Measurements from ENCODE around the gene CMTM8.
"Not testable (repeated sequence)": the region's sequence is repeated elsewhere in the genome, so short reads cannot be mapped to it uniquely, and the experiment has no call there.

CMTM8 gene, protein sequence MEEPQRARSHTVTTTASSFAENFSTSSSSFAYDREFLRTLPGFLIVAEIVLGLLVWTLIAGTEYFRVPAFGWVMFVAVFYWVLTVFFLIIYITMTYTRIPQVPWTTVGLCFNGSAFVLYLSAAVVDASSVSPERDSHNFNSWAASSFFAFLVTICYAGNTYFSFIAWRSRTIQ

DNA sequence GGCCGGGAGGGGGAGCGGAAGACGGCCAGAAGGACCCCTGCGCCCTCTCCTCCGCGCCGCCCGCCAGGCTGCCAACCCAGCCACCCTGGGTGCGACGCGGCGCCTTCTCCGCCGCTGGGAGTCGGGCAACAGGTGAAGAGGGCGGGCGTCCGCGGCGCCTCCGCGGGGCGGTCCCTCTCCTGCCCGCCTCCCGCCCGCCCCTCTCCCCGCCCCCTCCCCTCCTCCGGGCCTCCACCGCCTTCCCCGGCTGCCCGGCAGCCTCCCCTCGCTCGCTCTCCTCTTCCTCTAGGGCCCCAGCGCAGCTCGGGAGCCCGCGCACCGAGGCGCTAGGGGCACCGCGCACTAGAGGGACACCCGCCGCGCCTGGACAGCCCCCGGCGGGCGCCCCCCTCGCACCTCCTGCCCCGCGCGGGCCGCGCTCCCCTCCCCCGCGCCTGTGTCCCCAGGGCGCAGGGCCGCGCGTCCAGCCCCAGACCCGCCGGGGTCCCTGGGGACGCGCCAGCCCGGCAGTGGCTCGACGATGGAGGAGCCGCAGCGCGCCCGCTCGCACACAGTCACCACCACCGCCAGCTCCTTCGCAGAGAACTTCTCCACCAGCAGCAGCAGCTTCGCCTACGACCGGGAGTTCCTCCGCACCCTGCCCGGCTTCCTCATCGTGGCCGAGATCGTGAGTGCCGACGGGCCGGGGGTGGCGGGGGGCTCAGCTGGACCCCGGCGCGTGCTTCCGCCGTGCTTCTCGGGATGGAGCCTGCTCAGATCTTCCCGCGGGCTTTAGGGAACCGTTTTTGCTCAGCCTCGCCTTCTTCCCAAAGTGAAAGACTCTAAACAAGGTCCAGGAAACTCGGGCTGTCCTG is at the start of gene CMTM8:
CMTM8 (plus strand) TSS at position 228 of the 854 bp plus-strand sequence; CDS start at position 521, 293 bp downstream.
- DNase-seq = peak; percentile 69

DNA sequence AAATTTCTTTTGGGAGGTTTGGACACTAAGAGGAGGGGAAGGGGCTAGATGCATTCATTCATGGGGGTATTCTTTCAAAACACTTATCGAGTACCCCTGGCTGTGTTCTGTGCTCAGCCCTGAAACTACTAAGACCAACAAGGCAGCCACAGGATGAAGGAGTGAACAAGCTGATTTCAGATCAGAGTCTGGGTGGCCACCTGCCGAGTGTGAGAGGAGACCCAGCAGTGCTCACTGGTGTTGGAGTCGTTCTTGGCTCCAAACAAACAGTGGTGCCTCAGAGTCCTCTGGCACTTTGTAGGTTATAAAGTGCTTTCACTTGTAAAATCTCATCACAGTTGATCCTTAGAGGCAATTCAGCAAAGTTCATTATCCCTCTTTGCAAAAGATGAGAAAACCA is 48.8 kb upstream of the CMTM8 start:
- no peak for ATAC-seq
- DNase-seq = no peak

More for the DNA sequence above, at the start of gene CMTM8:
- ATAC-seq = peak; percentile 88

DNA sequence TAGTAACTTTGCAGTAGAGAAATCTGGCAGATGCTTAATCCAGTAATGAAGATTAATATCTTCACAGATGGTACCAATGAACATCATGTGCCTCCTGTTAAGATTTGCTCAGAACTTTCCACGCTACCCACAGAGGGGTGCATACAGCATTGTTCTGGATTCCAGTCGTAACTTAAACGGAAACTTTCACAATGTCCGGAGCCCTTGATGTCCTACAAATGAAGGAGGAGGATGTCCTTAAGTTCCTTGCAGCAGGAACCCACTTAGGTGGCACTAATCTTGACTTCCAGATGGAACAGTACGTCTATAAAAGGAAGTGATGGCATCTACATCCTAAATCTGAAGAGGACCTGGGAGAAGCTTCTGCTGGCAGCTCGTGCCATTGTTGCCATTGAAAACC is 47.9 kb upstream of the CMTM8 start:
- DNase-seq, ATAC-seq: not testable (repeated sequence)

DNA sequence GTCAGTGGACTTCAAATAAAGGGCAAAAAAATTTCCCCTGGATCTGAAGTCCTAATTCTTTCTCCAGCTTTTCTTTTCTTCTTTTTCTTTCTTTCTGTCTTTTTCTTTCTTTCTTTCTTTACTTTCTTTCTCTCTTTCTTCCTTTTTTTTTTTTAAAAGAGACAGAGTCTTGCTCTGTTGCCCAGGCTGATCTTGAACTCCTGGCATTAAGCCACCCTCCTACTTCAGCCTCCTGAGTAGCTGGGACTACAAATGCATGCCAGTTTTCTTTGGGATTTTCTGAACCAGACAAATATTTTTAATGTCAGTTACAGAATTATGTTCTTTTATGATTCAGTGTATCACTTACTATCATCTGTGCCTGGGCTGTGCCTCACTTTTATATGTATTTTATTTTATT is 45.4 kb upstream of the CMTM8 start:
- DNase-seq (no peak), ATAC-seq (no peak)

DNA sequence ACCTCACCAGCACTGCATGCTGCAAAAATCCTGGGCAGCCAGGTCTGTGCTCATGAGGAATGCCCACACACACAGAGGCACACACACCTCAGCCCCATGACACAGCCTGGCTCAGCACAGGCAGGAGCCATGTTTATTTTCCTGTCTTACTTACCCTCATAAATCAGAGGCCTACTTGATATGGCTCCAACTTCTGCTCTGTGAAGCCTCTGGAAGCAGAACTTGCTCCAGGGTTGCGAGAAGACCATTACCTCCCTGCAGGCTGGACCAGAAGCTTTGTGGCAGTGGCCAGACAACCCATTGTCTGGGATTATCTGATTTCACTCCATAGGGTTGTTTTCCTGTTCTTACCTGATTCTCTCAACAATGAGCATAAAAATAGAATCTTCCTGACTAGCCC is 43.8 kb upstream of the CMTM8 start:
- DNase-seq = no peak
- ATAC-seq = no peak

DNA sequence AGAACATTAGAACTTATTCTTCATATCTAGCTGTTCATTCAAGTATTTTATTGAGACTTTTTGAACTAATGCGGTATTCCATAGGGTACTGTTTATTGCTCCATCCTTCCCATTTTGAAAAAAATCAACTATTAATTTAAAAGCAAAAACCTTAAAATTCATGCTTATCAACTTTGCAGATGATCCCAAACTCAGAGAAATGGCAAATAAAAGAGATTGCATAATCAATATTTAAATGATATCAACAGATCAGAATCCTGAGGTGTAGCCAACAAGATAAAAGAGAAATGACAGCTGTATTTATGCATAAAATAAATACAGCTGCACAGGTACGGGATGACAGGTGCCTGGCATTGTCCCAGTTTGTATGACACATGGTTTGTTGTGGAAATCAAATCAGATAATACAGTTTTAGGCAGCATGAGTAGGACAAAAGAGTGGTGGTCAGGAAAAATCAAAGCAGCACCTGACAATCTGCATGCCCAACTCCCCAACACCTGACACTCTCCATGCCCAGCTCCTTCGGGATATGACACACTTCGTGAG is 42.4 kb upstream of the CMTM8 start:
- DNase-seq (no peak), ATAC-seq (no peak)

DNA sequence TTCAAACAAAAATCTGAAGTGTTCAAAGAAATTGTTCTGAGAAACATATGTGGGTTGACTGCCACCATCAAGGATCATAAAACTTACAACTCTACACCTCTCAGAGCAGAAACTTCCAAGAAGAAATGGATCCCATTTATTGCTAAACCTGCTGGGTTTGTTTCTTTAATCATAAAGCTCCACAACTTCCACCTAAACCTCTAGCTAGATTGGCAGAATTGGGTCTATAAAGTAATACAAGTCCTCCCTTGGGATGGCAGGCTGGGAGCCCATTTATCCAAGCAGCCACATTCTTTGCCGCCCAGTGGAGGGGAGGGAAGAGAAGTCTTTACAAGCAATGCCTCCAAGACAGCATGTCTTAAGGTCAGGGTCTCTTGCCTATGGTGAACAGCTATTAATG is 40.5 kb upstream of the CMTM8 start:
- ATAC-seq (no peak), DNase-seq (no peak)

DNA sequence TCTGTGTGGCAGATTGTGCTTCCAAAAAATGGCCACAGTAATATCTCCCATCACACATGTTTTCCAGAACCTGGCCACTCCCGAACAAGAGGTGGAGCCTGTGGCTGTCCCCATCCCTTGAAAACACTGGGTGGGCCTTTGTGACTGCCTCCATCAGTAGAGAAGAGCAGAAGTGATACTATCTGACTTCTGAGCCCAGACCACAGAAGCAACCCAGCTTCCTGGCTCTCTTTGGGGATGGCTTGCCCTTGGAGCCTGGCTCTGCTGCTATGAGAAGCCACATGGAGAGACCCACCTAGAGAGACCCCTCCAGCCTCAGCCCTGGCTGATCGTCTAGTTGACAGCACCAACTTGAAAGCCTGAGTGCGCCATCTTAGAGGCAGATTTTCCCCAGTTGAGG is 39.8 kb upstream of the CMTM8 start:
- DNase-seq (no peak), ATAC-seq (no peak)

DNA sequence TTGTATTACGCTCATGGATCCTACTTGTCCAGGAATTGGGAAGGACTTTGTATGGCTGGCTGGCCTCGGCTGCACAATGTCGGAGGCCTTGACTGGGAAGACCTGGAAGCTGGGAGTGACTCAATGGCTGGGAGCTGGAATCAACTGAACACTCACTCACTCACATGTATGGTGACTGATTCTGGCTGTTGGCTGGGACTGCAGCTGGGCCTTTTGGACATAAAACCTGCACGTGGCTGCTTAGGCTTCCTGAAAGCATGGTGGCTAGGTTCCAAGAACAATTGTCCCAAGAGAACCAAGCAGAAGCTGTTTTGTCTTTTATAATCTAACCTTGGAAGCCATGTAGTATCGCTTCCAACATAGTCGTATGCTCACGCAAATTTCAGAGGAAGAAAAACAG is 38.0 kb upstream of the CMTM8 start:
- no peak for ATAC-seq

DNA sequence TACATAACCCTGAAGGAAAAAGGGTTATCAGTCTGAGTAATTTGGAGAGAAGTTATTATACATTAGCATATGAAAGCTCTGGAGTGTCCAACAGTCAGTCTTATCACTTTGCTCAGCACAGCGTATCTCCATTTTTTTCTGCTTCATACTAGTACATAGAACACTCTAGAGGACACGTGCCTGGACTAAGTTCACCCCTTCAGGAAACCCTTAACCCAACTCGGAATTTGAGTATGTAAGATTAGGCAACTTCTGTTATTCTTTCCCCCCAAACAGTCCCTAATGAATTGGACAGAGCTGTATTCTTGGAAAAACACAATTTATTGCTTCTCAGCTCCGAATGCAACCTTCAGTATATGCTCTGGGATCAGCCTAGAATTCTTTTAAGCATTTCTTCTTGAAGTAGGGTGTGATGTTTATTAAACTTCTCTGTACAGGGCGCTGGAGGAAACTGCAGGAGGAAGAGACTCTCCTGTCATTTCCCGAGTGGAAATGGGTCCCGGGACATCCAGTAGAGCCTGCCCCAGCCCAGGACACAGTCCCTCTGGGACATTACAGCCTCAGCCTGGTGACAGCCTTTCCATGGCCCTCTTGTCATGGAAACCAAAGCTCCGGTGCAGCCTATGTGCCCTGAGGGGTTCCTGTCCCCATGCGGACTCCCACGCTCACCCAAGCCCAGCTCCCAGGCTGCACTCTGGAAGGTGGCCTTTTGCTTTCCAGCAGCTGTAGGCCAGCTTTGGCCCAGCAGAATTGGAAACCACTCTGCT is 37.3 kb upstream of the CMTM8 start:
- ATAC-seq (no peak), DNase-seq (no peak)

More for the DNA sequence above, 38.0 kb upstream of the CMTM8 start:
- no peak for DNase-seq

DNA sequence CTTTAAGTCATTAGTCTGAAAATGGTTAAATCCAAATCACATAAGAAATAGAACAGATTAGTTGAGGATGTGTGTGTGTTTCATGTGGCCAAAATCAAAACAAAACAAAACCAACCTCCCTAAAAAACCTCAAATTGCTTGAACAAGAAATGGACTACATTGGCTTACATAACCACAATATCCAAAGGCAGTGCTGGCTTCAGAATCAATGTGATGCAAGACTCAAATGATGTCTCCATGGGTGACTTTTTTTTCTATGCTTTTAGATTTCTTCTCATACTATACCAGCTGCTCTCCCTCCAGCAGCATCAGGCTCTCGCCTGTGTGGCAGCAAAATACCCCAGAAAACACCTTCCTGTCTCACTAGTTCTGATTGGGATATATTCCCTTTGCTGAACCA is 36.0 kb upstream of the CMTM8 start:
- DNase-seq (no peak), ATAC-seq (no peak)

DNA sequence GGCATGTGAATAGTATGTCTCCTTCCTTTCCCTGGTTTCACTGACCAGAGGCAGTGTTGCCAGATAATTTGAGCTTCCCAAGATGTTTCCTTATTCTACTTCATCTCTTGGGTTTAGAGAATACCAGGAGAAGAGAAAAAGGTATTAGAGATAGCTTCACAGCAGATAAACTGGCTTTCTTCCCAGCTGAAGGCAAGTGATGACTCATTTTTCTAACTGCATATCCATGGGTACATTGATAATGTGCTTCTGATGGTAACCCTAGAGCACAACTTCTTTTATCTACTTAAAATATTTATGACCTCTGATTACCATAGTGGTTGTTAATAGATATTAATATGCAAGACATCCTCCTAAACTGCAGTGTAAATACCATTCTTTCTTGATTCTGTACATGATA is 34.6 kb upstream of the CMTM8 start:
- DNase-seq (no peak), ATAC-seq (no peak)

DNA sequence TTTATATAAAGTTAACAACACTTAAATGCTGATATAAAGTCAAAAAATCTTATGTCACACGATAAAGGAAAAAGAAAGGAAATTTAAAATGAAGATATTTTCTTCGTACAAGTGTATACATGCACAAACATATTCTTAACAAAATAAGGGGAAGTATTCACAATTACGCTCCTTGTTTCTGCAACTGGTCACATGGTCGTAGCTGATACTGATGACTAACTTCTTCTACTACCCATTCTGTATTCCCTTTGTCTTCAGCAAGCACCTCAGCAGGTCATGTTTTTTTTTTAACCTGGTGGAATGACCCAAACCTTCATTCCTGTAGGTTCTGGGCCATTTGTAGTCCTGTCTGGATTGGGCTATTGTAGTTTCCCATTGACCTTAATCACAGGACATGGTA is 30.0 kb upstream of the CMTM8 start:
- DNase-seq = no peak
- no peak for ATAC-seq

DNA sequence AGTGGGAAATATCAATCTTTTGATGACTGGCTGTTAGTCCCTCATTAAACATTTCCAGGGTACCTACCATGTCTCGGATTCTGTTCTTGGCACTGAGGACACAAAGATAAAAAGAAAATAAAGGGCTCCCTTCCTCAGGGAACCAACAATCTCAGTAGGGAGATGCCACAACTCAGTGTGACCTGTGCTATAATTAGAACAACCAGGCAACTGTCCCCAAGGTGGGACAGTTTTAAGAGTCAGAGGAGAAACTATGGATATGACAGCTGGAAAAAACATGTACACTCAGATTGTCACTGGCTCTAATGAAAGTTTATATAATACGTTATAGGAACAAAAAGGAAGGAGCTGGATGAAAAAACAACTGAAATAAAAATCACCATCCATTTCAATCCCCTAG is 23.3 kb upstream of the CMTM8 start:
- no peak for ATAC-seq
- no peak for DNase-seq

DNA sequence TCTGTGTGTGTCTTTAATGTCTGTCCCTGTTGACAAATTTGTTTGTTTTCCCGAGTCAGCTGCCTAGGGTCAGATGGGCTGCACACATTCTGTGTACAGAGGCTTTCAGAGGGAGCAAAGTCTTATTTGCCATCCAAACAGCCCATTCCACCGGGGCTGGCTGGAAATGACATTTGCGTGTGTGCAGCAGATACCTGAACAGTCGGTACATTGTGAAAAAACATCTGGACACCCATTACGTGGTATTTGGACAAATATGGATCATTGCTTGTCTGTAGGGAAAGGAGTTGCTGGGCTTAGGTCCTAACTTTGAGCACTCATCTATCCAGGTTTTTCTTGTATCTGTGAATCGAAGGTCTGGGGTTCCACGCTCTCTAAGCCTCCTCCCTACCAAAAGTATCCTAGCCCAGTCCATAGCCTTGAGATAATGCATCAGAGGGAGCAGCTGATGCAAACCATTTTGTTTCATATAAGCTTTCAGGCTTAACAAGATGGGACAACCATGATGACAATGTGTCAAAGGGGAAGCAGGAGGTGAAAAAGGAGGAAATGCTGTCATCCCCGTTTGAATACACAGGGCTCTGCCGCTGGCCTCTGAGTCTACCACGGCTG is 22.2 kb upstream of the CMTM8 start:
- no peak for ATAC-seq

DNA sequence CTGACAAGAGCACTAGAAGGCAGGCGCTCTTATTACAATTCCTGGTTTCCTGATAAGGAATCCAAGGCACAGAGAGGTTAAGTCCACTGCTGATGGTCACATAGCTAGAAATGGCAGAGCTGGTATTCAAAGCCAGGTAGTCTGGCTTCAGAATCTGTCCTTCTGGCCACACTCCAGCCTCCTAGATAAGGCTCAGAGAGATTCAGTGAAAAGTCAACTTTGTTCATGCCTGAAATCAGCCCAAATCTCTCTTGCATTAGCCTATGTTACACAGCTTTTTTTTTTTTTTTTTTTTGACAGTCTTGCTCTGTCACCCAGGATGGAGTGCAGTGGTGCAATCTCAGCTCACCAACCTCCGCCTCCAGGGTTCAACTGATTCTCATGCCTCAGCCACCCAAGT is 21.1 kb upstream of the CMTM8 start:
- ATAC-seq (no peak), DNase-seq (no peak)

More for the DNA sequence above, 22.2 kb upstream of the CMTM8 start:
- no peak for DNase-seq

DNA sequence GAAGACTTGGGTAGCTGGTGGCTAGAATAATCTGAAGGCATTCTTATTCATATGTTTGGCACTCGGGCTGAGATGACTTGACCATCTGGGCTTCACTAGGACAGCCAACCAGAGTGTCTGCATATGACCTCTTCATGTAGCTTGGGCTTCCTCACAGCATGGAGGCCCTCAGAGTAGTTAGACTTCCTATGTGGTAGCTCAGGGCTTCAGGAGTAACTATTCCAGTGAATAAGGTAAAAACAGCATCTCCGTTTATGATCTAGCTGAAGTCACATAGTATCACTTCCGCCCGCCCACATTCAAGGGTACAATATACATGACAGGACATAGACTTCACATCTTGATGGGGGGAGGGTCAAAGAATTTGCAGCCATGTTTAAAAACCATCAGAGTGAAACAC is 18.9 kb upstream of the CMTM8 start:
- no peak for ATAC-seq
- no peak for DNase-seq

DNA sequence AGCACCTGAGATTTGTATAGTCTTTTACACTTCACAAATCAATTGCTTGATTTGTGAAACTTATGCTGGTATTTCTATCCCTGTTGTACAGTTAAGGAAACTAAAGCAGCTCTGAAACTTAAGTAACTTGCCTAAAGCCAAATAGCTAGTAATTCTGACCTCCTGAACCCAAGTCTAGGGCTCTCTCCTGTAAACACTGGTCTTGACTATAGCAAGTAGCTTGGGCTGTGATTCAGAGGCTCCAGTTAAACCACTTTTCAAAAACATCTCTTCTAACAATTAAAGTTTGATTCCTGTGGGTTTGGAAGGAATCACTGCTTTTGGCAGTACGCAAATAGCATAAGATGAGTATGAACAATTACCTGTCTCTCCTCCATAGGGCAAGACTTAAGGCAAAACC is 18.5 kb upstream of the CMTM8 start:
- DNase-seq (no peak), ATAC-seq (no peak)

DNA sequence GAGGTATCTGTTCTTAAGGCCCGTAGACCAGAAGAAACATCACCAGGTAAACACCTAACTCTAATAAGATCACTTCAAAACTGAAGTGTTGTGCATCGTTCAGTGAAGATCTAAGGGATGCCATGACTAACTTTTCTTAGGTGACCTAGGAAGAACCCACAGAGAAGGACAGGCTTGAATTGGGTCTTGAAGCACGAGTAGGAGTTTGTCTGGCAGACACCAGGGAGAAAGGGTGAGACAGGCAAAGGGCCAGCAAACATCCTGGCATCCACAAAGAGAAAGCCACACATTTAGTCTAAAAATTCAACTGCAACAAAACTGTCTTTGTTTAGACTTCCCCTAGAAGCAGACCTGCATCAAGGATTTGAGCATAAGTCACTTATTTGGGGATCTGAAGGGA is 15.5 kb upstream of the CMTM8 start:
- DNase-seq = no peak
- no peak for ATAC-seq

DNA sequence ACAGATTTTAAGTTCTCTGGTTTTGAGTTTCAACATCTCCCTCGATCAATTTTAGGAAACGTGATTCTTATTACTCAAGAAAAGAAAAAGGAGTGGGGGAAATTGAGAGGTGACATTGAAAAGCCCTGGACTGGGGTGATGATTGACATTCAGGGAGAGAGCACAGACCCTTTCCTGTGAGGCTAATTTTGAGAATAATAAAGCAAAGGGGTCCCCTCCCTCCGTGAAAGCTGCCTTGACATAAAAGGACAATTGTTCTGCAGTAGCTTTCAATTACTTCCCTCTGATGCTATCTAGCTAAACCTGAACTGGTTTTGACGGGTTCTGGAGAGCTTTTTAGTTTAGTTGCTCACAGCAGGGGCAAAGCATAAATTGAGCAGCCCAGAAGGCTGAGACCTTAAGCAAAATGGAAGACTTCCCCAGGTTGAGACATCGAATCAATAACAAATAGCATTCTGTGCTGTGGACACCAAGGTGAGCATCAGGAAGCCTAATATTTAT is 14.4 kb upstream of the CMTM8 start:
- no peak for DNase-seq
- no peak for ATAC-seq

DNA sequence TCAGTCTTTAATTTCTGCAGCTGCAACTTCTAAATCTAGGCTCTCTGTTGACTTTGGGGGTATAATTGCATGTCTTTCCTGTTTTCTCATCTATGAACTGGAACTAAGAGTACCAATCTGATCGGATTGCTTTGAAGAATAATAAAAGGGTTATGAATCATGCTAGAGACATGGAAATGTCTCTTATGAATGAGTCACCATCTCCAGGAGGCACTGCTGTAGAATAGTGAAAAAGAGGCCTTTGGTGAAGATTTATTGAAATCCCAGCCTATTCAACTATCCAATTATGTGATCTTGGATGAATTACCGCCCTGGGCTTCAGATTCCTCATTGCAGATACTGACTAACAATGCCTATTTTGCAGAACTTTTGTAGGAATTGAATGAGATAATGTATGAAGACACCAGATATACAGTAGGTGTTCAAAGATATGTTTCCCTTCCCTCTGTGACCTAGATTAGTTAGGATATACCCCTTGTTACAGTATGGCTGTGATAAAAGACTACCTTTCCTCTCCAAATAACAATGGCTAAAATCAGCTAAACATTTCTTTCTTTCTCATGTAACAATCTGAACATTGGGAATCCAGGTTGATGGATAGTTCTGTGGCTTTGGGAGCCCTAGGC is 11.5 kb upstream of the CMTM8 start:
- DNase-seq (no peak), ATAC-seq (no peak)

DNA sequence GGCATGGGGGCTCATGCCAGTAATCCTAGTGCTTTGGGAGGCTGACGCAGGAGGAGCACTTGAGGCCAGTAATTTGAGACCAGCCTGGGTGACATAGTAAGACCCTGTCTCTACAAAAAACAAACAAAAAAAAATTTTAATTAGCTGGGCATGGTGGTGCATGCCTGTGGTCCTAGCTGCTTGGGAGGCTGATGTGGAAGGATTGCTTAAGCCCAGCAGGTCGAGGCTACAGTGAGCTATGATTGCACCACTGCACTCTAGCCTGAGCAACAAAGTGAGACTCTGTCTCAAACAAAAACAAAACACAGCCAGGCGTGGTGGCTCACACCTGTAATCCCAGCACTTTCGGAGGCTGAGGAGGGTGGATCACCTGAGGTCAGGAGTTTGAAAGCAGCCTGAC is 9.7 kb upstream of the CMTM8 start:
- DNase-seq, ATAC-seq: not testable (repeated sequence)
